Stomach smooth muscle (tissue), 2 donors: Measurements from ENCODE around the gene CYSLTR2.
A peak's percentile ranks its signal among the peaks of the same experiment; 100 is the strongest.

ENCODE experiments used
- H3K27ac ChIP-seq: one replicate; pipeline ENCODE4 v1.7.0; 2013; ENCODE audit warnings: mild to moderate bottlenecking, low read length, inconsistent platforms
- H3K27me3 ChIP-seq, 2 donors: one replicate each; pipeline ENCODE4 v1.7.0; 2013; ENCODE audit warnings: low read length in 2 of 2; ENCODE audit not compliant: insufficient read depth in 2 of 2, control insufficient read depth in 1 of 2
- H3K36me3 ChIP-seq, 2 donors: one replicate each; pipeline ENCODE4 v1.7.0; 2013; ENCODE audit warnings: low read length in 2 of 2; ENCODE audit not compliant: control insufficient read depth in 2 of 2, insufficient read depth in 2 of 2
- H3K4me1 ChIP-seq: one replicate; pipeline ENCODE4 v1.7.0; 2013; ENCODE audit warnings: low read length; ENCODE audit not compliant: control insufficient read depth, insufficient read depth
- H3K4me3 ChIP-seq, 2 donors: one replicate each; pipeline ENCODE4 v1.7.0; 2013; ENCODE audit warnings: low read length in 2 of 2
- H3K9ac ChIP-seq, 2 donors: one replicate each; pipeline ENCODE4 v1.7.0; 2013; ENCODE audit warnings: low read length in 2 of 2, mild to moderate bottlenecking in 1 of 2
- H3K9me3 ChIP-seq, 2 donors: one replicate each; pipeline ENCODE4 v1.7.0; 2013; ENCODE audit warnings: low read length in 2 of 2; ENCODE audit not compliant: control insufficient read depth in 2 of 2
- donor health status: healthy.
- donor health status: Pancreatic carcinoma.

CYSLTR2 gene

GRCh38 chr13:48720621-48721020 lies 66.9 kb downstream of the CYSLTR2 start:
- Histone ChIP-seq H3K9ac (no peak overlapping the region), H3K9me3 (peaks cover 8 to 10% of the 10 kb centered on the region in 2 donors), H3K4me3 (no peak overlapping the region), H3K27ac (no peak overlapping the region), H3K4me1 (no peaks in the 10 kb centered on the region), H3K27me3 (no peaks in the 10 kb centered on the region), H3K36me3 (no peaks in the 10 kb centered on the region)

DNA sequence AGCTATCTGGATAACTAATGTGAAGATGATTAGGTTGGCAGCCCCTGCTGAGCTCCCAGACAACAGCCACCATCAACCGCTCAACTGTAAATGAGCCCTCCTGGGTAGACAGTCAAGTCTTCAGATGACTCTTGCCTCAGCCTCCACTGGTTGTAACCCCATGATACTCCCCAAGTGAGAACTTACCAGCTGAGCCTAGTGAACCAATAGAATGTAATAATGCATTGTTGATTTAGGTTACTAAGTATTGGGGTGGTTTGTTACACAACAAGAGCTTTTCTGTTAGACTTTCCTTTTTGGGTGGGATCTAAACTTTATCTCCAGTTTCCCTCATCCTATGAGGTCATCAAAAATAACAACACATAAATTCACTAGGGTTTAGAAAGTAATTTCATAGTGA lies 69.4 kb downstream of the CYSLTR2 start:
- H3K9me3 ChIP-seq = peaks cover 4 to 5% of the 10 kb centered on the region in 2 donors
- no peak overlapping the region for H3K9ac ChIP-seq
- no peak overlapping the region for H3K27ac ChIP-seq
- H3K4me3 ChIP-seq = no peak overlapping the region
- H3K27me3 ChIP-seq = no peaks in the 10 kb centered on the region
- H3K4me1 ChIP-seq = no peaks in the 10 kb centered on the region
- H3K36me3 ChIP-seq = no peaks in the 10 kb centered on the region

- no peak overlapping the region for H3K9ac ChIP-seq
- no peaks in the 10 kb centered on the region for H3K36me3 ChIP-seq
- H3K9me3 ChIP-seq = peaks cover 0 to 2% of the 10 kb centered on the region in 2 donors
- no peak overlapping the region for H3K4me3 ChIP-seq
- H3K27me3 ChIP-seq = no peaks in the 10 kb centered on the region
- no peak overlapping the region for H3K27ac ChIP-seq
- no peaks in the 10 kb centered on the region for H3K4me1 ChIP-seq
These were observed 71.5 kb downstream of the CYSLTR2 start for GRCh38 chr13:48725271-48725670.

- H3K4me3 ChIP-seq = no peak overlapping the region
- H3K27ac ChIP-seq = no peak overlapping the region
These were observed 73.0 kb downstream of the CYSLTR2 start for GRCh38 chr13:48726711-48727110.

GRCh38 chr13:48727241-48728011 lies 73.7 kb downstream of the CYSLTR2 start:
- Histone ChIP-seq H3K27ac (no peak overlapping the region), H3K27me3 (no peaks in the 10 kb centered on the region), H3K36me3 (no peaks in the 10 kb centered on the region), H3K4me3 (no peak overlapping the region), H3K4me1 (no peaks in the 10 kb centered on the region), H3K9ac (no peak overlapping the region), H3K9me3 (peaks cover 0 to 2% of the 10 kb centered on the region in 2 donors)

More at GRCh38 chr13:48726711-48727110, 73.0 kb downstream of the CYSLTR2 start:
- no peaks in the 10 kb centered on the region for H3K27me3 ChIP-seq
- H3K4me1 ChIP-seq = no peaks in the 10 kb centered on the region
- H3K9ac ChIP-seq = no peak overlapping the region
- peaks cover 0 to 2% of the 10 kb centered on the region in 2 donors for H3K9me3 ChIP-seq
- H3K36me3 ChIP-seq = no peaks in the 10 kb centered on the region

DNA sequence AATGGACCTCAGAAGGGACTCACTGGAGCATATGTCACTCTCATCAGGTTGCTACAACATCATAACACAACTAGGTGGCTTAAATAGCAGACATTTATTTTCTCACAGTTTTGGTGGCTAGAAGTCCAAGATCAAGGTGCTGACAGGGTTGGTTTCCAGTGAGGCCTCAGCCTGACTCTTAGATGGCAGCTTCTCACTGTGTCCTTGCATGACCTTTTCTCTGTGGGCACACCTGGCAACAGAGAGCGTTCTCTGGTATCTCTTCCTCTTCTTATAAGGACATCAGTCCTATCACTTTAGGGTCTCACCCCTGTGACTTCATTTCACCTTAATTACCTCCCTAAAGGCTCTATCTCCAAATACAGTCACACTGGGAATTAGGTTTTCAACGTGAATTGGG lies 74.5 kb downstream of the CYSLTR2 start:
- Histone ChIP-seq H3K27ac (no peak overlapping the region), H3K36me3 (no peaks in the 10 kb centered on the region), H3K4me3 (no peak overlapping the region), H3K9ac (no peak overlapping the region), H3K9me3 (peaks cover 0 to 2% of the 10 kb centered on the region in 2 donors), H3K4me1 (no peaks in the 10 kb centered on the region), H3K27me3 (no peaks in the 10 kb centered on the region)

GRCh38 chr13:48728876-48729275 lies 75.1 kb downstream of the CYSLTR2 start:
- Histone ChIP-seq H3K9ac (no peak overlapping the region), H3K4me1 (no peaks in the 10 kb centered on the region), H3K27ac (no peak overlapping the region), H3K36me3 (no peaks in the 10 kb centered on the region), H3K9me3 (peaks cover 0 to 2% of the 10 kb centered on the region in 2 donors), H3K4me3 (no peak overlapping the region), H3K27me3 (no peaks in the 10 kb centered on the region)

- no peaks in the 10 kb centered on the region for H3K27me3 ChIP-seq
- no peaks in the 10 kb centered on the region for H3K4me1 ChIP-seq
- no peaks in the 10 kb centered on the region for H3K36me3 ChIP-seq
- H3K4me3 ChIP-seq = no peak overlapping the region
- H3K9me3 ChIP-seq = peaks cover 0 to 2% of the 10 kb centered on the region in 2 donors
- H3K9ac ChIP-seq = no peak overlapping the region
- no peak overlapping the region for H3K27ac ChIP-seq
These were observed 76.1 kb downstream of the CYSLTR2 start for GRCh38 chr13:48729856-48730255.

DNA sequence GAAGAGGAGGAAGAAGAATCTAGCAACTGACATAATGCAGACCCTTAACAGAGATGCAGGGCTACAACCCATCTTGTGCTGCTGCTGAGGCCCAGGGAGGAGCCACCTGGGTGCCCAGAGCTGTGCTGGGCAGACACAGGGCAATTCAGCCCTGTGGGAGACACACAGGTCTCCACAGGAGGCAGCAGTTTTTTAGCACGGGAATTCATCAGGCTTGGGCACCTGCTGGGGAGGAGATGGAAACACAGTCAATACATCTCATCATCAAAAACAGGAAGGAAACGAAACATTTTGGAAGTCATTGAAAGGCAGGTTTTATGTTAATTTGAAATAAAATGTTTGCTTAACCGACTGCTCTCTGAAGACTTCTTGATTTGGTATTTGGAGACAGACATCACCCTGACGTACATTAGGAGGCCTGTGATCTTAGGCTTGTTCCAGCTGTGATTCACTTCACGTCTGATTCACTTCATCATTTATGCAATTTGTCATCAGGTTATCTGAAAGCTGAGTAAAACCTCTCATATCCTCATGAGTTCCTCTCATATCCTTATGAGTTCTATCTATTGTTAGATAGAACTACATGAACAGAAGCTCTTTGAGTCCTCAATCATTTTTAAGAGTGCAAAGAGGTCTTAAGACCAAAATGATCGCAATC lies 77.4 kb downstream of the CYSLTR2 start:
- Histone ChIP-seq H3K4me1 (no peaks in the 10 kb centered on the region), H3K9ac (no peak overlapping the region), H3K4me3 (no peak overlapping the region), H3K9me3 (peaks cover 0 to 2% of the 10 kb centered on the region in 2 donors), H3K27me3 (no peaks in the 10 kb centered on the region), H3K27ac (no peak overlapping the region), H3K36me3 (no peaks in the 10 kb centered on the region)

- no peaks in the 10 kb centered on the region for H3K36me3 ChIP-seq
- peak overlapping the region in 1 of 2 donors; percentile 10 for H3K4me3 ChIP-seq
- H3K27ac ChIP-seq = no peak overlapping the region
- H3K4me1 ChIP-seq = no peaks in the 10 kb centered on the region
- no peak overlapping the region for H3K9ac ChIP-seq
- H3K27me3 ChIP-seq = no peaks in the 10 kb centered on the region
- H3K9me3 ChIP-seq = peaks cover 0 to 2% of the 10 kb centered on the region in 2 donors
These were observed 78.3 kb downstream of the CYSLTR2 start for GRCh38 chr13:48731957-48732569.
